Neural cell (in vitro differentiated cells): Measurements from ENCODE around the gene FZR1.

ENCODE experiments used
- CTCF ChIP-seq: fragments of 450-650 bp; IDR thresholded peaks from 2 replicates; pipeline ENCODE4 v1.5.1; 2014; ENCODE audit warnings: antibody characterized with exemption, mild to moderate bottlenecking, moderate library complexity; ENCODE audit not compliant: poor library complexity, severe bottlenecking
- EP300 ChIP-seq: fragments of 450-650 bp; conservative IDR thresholded peaks from 2 replicates; pipeline ENCODE4 v1.6.1; 2014; ENCODE audit warnings: antibody characterized with exemption, mild to moderate bottlenecking, moderate library complexity; ENCODE audit not compliant: poor library complexity, severe bottlenecking
- EZH2 ChIP-seq: fragments of 200-600, 300-800 bp; shearing (Covaris generic), sonication (generic); IDR thresholded peaks from 2 replicates; pipeline ENCODE4 v1.6.1; 2014; ENCODE audit warnings: antibody characterized with exemption, low read length, borderline replicate concordance, mild to moderate bottlenecking; ENCODE audit not compliant: insufficient read depth, poor library complexity, severe bottlenecking
- MXI1 ChIP-seq: fragments of 450-650 bp; conservative IDR thresholded peaks from 2 replicates; pipeline ENCODE4 v1.6.1; 2014; ENCODE audit warnings: antibody characterized with exemption, mild to moderate bottlenecking; ENCODE audit not compliant: poor library complexity, severe bottlenecking
- POLR2AphosphoS5 ChIP-seq: IDR thresholded peaks from 2 replicates; pipeline ENCODE4 v1.6.1; 2012
- RAD21 ChIP-seq: fragments of 450-650 bp; conservative IDR thresholded peaks from 2 replicates; pipeline ENCODE4 v1.6.1; 2014; ENCODE audit warnings: antibody characterized with exemption, mild to moderate bottlenecking, moderate library complexity
- TAF1 ChIP-seq: IDR thresholded peaks from 2 replicates; pipeline ENCODE4 v1.6.1; 2012; ENCODE audit warnings: low read depth

- TF ChIP-seq EP300 (no peak), RAD21 (no peak), CTCF (no peak), TAF1 (no peak), EZH2 (no peak), MXI1 (no peak), POLR2AphosphoS5 (no peak)
Measured at GRCh38 chr19:3586127-3586626, 80.1 kb downstream of the FZR1 start.
